Glomerular visceral epithelial cell (primary cell): Measurements from ENCODE around the gene MEF2C.

ENCODE experiments used
- DNase-seq: peaks from one replicate; pipeline ENCODE4 v3.0.0-alpha.2; 2016; ENCODE audit errors: extremely low spot score

The MEF2C gene

GRCh38 chr5:88688156-88688983, 194.6 kb downstream of the MEF2C start:
- DNase-seq = no peak

- no peak for DNase-seq
Observed at GRCh38 chr5:88687373-88687911, 195.5 kb downstream of the MEF2C start.

GRCh38 chr5:88686726-88687125, 196.3 kb downstream of the MEF2C start:
- no peak for DNase-seq

- no peak for DNase-seq
Observed at GRCh38 chr5:88685591-88686541, 197.1 kb downstream of the MEF2C start.

GRCh38 chr5:88683506-88684135, 199.4 kb downstream of the MEF2C start:
- peak; percentile 20 for DNase-seq

GRCh38 chr5:88682881-88683361, 200.1 kb downstream of the MEF2C start:
- DNase-seq = no peak

GRCh38 chr5:88682131-88682530, 200.9 kb downstream of the MEF2C start:
- DNase-seq = no peak

GRCh38 chr5:88681211-88681803, 201.7 kb downstream of the MEF2C start:
- no peak for DNase-seq

- DNase-seq = peak; percentile 67
Observed at GRCh38 chr5:88680253-88681132, 202.5 kb downstream of the MEF2C start.

- no peak for DNase-seq
Observed at GRCh38 chr5:88679638-88680037, 203.3 kb downstream of the MEF2C start.

GRCh38 chr5:88678770-88679381, 204.1 kb downstream of the MEF2C start:
- DNase-seq = no peak

GRCh38 chr5:88677943-88678769, 204.8 kb downstream of the MEF2C start:
- DNase-seq = no peak

- DNase-seq = no peak
Observed at GRCh38 chr5:88677376-88677895, 205.5 kb downstream of the MEF2C start.

GRCh38 chr5:88676637-88677375, 206.2 kb downstream of the MEF2C start:
- DNase-seq = no peak

GRCh38 chr5:88675708-88676636, 207.0 kb downstream of the MEF2C start:
- peak; percentile 39 for DNase-seq

- no peak for DNase-seq
Observed at GRCh38 chr5:88675168-88675707, 207.7 kb downstream of the MEF2C start.
